ENCODE data around the gene B3GALT4. TPM values are rescaled to one million over a fixed set of nuclear protein-coding genes. Genes with fewer than 3 reads are reported as not detected.

The B3GALT4 gene
- total and polyA plus RNA-seq, 2 donors (not counting 1 experiment from before 2014, with no cell fraction given) = 2.3 to 11.1 TPM

- no peak overlapping the region for H3K27ac ChIP-seq (ENCODE audit: insufficient read depth, low read length)
- no peaks in the 10 kb centered on the region for H3K36me3 ChIP-seq (ENCODE audit: control insufficient read depth, insufficient read depth, low read length)
- TF ChIP-seq CTCF (conservative IDR thresholded peaks at IDR 0.05 in 1 of 2, IDR thresholded peaks at IDR 0.05 in 1 of 2; ENCODE audit: low read depth in 1 of 2, low read length in 2 of 2) (no peak), EZH2 (IDR thresholded peaks at IDR 0.05; ENCODE audit: low read length, missing control alignments) (no peak)
- H3K9me3 ChIP-seq (ENCODE audit: control insufficient read depth, insufficient read depth, low read depth, low read length) = no peaks in the 10 kb centered on the region
- no peak overlapping the region for H2AFZ ChIP-seq (ENCODE audit: low read length)
- H3K4me3 ChIP-seq (replicated peaks in 1 of 4; ENCODE audit: control extremely low read depth in 1 of 4, insufficient read depth in 1 of 4, low read depth in 3 of 4, low read length in 4 of 4) = no peak overlapping the region
- no peaks in the 10 kb centered on the region for H3K4me1 ChIP-seq (ENCODE audit: control insufficient read depth, extremely low read depth, insufficient read depth, low read length)
- H4K20me1 ChIP-seq (ENCODE audit: control insufficient read depth, extremely low read depth, insufficient read depth, low read length) = no peaks in the 10 kb centered on the region
- no peak for DNase-seq (ENCODE audit: low read depth in 2 of 2)
- no peak overlapping the region for H3K9ac ChIP-seq (ENCODE audit: insufficient read depth, low read length)
- H3K79me2 ChIP-seq (ENCODE audit: control insufficient read depth, insufficient read depth, low read length) = no peaks in the 10 kb centered on the region
- no peak overlapping the region for H3K4me2 ChIP-seq (ENCODE audit: extremely low read depth, insufficient read depth, low read length)
- peaks cover 21% of the 10 kb centered on the region for H3K27me3 ChIP-seq (ENCODE audit: control insufficient read depth, insufficient read depth, low read length)
Measured at GRCh38 chr6:33236852-33237251, 40.1 kb upstream of the B3GALT4 start.

- H3K4me3 ChIP-seq (replicated peaks in 1 of 4; ENCODE audit: control extremely low read depth in 1 of 4, insufficient read depth in 1 of 4, low read depth in 3 of 4, low read length in 4 of 4) = no peak overlapping the region
- no peaks in the 10 kb centered on the region for H3K79me2 ChIP-seq (ENCODE audit: control insufficient read depth, insufficient read depth, low read length)
- H4K20me1 ChIP-seq (ENCODE audit: control insufficient read depth, extremely low read depth, insufficient read depth, low read length) = no peaks in the 10 kb centered on the region
- no peak overlapping the region for H2AFZ ChIP-seq (ENCODE audit: low read length)
- H3K4me2 ChIP-seq (ENCODE audit: extremely low read depth, insufficient read depth, low read length) = no peak overlapping the region
- no peaks in the 10 kb centered on the region for H3K9me3 ChIP-seq (ENCODE audit: control insufficient read depth, insufficient read depth, low read depth, low read length)
- H3K4me1 ChIP-seq (ENCODE audit: control insufficient read depth, extremely low read depth, insufficient read depth, low read length) = no peaks in the 10 kb centered on the region
- no peaks in the 10 kb centered on the region for H3K36me3 ChIP-seq (ENCODE audit: control insufficient read depth, insufficient read depth, low read length)
- TF ChIP-seq CTCF (conservative IDR thresholded peaks at IDR 0.05 in 1 of 2, IDR thresholded peaks at IDR 0.05 in 1 of 2; ENCODE audit: low read depth in 1 of 2, low read length in 2 of 2) = no peak
- no peak for TF ChIP-seq EZH2 (IDR thresholded peaks at IDR 0.05; ENCODE audit: low read length, missing control alignments)
- DNase-seq (ENCODE audit: low read depth in 2 of 2) = no peak
- no peak overlapping the region for H3K9ac ChIP-seq (ENCODE audit: insufficient read depth, low read length)
- no peak overlapping the region for H3K27ac ChIP-seq (ENCODE audit: insufficient read depth, low read length)
- H3K27me3 ChIP-seq (ENCODE audit: control insufficient read depth, insufficient read depth, low read length) = peaks cover 17% of the 10 kb centered on the region
Measured at GRCh38 chr6:33237741-33238140, 39.2 kb upstream of the B3GALT4 start.

GRCh38 chr6:33241968-33242367 lies 35.0 kb upstream of the B3GALT4 start:
- Histone ChIP-seq H3K4me3 (replicated peaks in 1 of 4; ENCODE audit: control extremely low read depth in 1 of 4, insufficient read depth in 1 of 4, low read depth in 3 of 4, low read length in 4 of 4) (no peak overlapping the region), H2AFZ (ENCODE audit: low read length) (no peak overlapping the region), H3K79me2 (ENCODE audit: control insufficient read depth, insufficient read depth, low read length) (no peaks in the 10 kb centered on the region), H3K27ac (ENCODE audit: insufficient read depth, low read length) (no peak overlapping the region), H3K36me3 (ENCODE audit: control insufficient read depth, insufficient read depth, low read length) (no peaks in the 10 kb centered on the region), H3K4me2 (ENCODE audit: extremely low read depth, insufficient read depth, low read length) (no peak overlapping the region), H3K4me1 (ENCODE audit: control insufficient read depth, extremely low read depth, insufficient read depth, low read length) (no peaks in the 10 kb centered on the region), H3K27me3 (ENCODE audit: control insufficient read depth, insufficient read depth, low read length) (peaks cover 6% of the 10 kb centered on the region), H3K9me3 (ENCODE audit: control insufficient read depth, insufficient read depth, low read depth, low read length) (no peaks in the 10 kb centered on the region), H3K9ac (ENCODE audit: insufficient read depth, low read length) (no peak overlapping the region), H4K20me1 (ENCODE audit: control insufficient read depth, extremely low read depth, insufficient read depth, low read length) (no peaks in the 10 kb centered on the region)
- DNase-seq (ENCODE audit: low read depth in 2 of 2) = no peak
- TF ChIP-seq EZH2 (IDR thresholded peaks at IDR 0.05; ENCODE audit: low read length, missing control alignments) (no peak), CTCF (conservative IDR thresholded peaks at IDR 0.05 in 1 of 2, IDR thresholded peaks at IDR 0.05 in 1 of 2; ENCODE audit: low read depth in 1 of 2, low read length in 2 of 2) (no peak)

Measured in fibroblast of lung (primary cell).